HG02970 (cell line): ENCODE measurements around the gene IGF1R.
"Not testable (repeated sequence)": the region's sequence is repeated elsewhere in the genome, so short reads cannot be mapped to it uniquely, and the experiment has no call there.

Experiments used
- ATAC-seq: cut with Tn5 transposase; IDR thresholded peaks from one replicate; pipeline ENCODE4 v1.9.1; 2021; ENCODE audit warnings: mild to moderate bottlenecking, moderate library complexity, moderate number of reproducible peaks; ENCODE audit not compliant: unreplicated experiment, low FRiP score

IGF1R gene

DNA sequence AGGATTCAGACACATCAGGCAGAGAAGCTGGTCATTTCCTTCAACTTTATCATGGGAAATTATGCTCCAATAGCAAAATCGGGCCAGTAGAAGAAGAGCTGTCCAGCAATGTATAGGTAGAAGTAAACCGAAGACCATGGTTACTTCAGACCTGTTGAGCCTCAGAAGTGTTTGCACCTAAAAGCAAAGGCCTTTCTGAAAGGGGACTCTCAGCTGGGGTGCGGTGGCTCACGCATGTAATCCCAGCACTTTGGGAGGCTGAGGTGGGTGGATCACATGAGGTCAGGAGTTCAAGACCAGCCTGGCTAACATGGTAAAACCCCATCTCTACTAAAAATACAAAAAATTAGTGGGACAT, 316.8 kb downstream of the IGF1R start:
- ATAC-seq = not testable (repeated sequence)

DNA sequence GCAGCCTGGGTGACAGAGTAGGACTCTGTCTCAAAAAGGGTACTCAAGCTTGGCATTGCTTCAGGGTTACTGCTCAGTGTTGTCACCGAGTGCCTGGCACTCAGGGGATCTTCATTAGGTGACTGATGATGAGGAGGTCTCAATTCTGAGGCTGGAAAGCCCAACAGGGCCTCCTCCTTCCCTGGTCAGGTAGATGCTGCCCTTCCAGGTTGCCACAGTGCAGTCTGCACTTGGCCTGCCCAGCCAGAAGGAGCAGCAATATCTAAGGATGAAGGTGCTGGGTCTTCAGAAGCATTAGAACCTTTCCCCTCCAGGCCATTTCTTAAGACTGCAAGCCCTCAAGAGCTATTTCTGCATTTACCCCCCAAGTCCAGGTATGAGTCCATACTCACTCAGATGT, 317.3 kb downstream of the IGF1R start:
- no peak for ATAC-seq

DNA sequence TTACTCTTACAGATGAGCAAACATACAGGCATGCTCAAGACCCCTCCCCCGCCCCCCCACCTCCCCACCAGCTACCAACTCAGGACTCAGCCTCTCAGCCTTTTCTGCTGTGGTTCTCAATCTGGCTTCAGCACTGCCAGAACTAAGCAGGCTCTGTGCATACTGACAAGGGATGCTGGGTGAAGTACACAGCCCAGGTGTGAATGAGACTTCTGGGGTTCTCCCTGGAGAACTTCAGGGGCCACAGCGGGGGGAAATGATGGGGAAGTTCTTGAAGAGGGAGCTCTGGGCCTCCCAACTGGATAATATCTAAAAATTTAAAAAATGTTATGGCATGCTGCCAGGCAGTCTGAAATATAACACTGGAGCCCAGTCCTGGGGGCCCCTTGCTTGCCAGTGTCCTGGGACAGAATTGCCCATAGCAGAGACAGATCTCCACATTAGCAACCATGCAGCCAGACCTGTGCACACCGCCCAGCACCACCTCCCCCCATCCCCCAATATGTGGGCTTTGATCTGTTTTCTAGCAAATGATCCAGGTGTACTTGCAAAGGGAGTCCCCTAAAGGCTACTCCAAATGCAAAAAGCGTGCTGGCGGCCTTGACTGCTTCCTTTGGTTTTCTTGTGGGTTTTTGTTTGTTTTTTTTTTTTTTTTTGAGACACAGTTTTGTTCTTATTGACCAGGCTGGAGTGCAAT, 317.9 kb downstream of the IGF1R start:
- ATAC-seq = no peak

DNA sequence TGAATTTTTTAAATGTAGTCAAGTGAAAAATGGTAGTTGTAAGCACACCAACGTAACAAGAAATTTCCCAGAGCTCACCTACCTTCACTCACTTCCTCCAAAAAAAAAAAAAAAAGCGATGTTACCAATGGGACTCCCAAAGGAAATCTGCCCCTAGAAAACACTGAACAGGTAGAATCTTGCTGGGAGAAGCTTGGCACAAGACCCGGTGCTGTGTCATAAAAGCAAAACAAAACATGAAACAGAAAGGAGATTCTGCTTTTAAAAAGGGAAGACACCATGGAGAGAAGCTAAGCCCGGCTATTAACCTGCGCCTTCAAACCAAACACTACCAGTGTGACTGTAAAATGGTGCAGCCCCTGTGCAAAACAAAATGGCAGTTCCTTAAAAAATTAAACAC, 318.8 kb downstream of the IGF1R start:
- no peak for ATAC-seq

DNA sequence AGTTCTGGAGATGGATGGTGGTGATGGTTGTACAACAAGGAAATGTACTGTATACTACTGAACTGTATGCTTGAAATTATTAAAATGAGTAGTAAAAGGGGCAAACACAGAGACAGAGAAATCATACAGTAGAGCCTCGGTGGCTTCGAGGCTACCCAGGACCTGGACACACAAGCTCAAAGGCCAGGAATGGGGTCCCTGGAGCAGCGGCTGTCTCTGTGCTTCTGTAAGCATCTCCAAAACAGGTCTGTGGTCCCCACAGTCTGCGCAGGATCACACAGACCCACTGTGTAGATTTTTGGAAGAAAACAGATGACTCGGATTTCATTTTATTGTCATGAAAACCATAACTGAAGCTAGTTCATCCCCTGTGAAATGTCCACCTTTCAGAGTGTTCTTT, 319.6 kb downstream of the IGF1R start:
- no peak for ATAC-seq

DNA sequence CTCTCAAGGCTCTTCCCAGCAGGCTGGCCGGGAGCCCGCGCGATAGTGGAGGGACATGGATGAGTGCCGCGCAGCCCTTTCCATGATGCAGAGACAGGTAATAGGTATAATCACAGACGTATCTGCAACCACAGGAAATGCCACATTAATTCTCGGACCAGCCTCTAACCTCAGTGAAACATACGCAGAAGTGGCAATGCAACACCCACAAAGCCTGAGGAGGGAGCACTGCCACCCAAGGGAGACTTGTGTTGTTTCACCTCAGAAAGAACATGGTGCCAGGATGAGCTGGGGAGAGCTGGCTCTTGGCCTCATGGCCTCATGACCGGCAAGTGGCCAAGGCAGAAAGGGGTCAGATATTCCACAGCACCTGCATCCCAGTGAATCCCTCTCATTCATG, 320.2 kb downstream of the IGF1R start:
- ATAC-seq = no peak

DNA sequence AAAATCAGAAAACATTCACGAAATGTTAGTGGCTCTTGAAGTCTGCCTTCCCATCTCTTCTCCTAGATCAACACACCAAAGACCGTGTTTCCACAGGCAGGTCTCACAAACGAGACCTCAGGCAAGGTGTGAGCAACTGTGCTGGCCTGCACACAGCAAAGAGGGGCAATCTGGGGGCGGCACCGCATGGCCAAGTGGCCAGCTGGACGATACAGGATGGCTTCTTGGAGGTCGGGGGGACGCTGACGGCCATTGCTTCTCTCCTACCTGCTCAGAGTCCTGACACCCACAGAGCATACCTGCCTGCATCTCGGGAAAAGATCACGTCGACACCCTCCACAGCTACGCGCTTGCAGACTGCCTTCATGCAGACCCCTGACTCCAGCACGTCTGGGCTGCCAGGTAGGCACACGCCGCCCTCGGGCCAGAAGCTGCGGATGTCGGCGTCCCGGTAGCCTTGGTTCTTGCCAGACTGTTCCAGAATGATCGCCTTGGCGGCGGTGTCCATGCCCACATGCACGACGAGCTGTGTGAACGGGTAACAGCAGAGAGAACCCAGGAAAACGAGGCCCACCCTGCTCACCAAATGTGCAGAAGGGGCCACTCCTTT, 320.9 kb downstream of the IGF1R start:
- no peak for ATAC-seq

DNA sequence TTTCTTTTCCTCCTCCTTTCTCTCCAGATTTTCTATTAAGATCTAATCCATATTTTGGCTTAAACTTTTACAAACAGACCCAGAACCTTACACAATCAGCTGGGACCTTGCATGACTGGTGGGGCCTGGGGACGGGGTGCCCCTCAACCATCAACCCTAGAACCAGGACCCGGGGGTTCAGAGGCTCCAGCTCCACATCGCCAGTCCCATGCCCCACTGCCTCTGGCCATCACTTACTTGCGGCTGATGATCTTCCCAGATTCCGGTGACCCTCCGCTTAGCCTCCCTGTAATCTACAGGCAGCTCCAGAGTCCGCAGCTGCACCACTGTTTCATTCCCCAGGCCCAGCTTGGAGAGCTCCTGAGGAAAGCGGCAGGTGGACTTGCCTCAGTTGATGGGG, 322.5 kb downstream of the IGF1R start:
- no peak for ATAC-seq

DNA sequence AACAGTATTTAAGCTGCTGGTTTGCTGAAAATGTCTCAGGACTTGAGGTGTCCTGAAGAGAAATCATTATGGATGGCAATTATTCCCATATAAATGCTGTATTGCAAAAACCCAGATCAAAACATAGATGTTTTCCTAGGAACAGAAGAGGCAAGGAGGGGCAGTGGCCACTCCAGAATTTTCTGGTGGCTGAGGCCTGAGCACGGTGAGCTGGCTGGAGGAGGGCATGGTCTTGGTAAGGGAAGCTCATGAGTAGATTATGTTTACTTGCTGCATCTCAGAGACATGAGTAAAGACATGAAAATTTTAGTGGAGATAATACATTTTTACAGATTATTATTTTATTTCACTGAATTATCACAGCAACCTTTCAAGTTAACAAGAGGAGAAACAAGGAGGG, 328.2 kb downstream of the IGF1R start:
- no peak for ATAC-seq

DNA sequence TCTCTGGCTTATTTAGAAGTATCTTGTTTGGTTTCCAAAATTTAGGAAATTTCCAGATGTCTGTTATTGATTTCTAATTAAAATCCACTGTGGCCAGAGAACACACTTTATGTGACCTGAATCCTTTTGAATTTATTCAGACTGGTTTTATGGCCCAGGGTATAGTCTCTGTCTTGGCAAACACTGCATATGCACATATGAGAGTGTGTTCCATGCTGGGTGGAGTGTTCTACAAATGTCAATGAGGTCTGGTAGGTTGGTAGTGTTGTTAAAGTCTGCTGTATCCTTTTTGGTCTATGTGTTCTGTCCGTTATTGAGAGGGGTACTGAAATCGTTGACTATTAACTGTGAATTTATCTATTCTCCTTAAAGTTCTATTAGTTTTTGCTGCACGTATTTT, 329.1 kb downstream of the IGF1R start:
- ATAC-seq = no peak

DNA sequence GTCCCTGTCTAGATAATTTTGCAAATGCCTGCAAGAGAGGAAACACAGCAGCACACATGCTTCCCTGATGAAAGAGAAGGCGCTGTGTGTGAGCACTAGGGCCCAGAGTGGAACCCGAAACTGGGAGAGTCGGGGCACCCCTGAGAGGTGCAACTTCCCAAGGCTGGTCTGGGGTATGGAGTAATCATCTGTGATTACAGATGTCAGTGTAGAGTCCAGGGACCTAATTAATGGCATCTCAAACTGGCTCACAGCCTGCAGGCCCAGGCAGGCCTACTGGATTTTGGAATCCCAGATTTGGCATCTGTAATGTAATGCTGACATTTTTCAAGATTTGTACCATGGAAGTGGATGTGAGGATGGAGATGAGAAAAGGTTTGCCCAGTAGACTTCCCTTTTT, 329.8 kb downstream of the IGF1R start:
- ATAC-seq = no peak

DNA sequence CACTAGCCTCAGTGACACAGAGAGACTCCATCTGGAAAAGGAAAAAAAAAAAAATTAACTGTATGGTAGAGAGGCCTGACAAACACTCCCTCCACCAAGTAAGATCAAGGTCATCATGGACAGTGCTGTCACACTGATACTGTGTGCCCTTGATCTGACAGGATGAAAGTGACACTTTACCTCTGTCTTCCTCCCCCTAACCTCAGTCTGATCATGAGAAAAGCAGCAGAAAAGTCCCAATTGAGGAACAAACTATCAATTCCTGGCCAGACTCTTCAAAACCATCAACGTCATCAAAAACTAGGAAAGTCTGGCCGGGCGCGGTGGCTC, 332.5 kb downstream of the IGF1R start:
- ATAC-seq = no peak

DNA sequence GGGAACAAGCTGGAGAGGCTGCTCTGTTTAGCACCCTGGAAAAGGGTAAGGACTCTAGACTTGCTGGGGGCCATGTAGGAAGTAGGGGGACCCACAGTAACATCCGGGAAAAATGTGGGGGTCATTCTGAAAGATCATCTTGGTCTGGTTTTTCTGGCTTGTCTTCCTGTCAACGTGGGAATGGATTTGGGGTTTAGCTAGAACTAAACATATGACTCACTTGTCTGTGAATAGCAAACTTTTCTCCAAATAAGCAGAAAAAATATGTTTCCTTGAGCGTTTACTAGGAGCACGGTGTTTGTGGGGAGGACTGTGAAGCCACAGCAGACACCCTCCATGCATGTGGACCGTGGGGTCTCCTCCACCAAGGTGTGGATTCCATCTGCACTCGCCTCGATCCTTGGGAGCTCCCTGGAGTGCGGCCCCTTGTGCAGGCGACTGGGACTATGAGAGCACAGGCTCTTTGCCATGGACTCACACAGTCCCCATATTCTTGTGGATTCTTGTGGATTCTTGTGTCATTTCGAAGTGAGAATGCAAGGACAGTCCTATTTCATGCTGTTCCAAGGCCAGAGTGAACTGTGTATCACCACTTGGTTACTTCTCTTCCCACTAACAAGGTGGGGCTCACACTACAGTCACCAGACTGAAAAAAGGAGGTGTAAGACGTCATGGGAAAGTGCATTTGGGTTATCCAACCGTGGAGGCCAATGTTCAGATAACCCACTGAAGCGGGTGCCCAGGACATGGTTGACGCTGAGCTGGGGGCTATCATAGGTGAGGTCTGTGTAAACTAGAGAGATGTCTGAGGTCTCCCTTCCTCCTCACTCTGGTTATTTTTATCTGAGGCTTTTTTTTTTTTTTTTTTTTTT, 333.7 kb downstream of the IGF1R start:
- no peak for ATAC-seq

DNA sequence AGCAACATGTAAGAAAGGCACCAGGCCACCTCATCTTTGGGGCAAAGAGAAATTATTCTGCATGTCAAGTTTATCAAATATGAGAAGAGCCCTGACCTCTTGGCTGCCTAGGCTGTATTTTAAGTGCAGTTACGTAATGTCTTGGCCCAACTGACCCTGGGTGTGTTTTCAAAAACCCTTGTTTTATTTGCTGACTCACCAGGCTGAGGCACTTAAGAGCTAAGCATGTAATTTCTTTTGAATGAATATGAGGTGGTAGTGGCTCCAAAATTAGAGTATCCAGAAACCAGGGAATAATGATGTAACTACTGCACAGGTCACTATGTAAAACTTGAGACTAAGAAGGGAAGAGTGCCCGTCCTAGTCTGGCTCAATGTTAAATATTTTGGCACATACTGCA, 335.0 kb downstream of the IGF1R start:
- ATAC-seq = no peak

DNA sequence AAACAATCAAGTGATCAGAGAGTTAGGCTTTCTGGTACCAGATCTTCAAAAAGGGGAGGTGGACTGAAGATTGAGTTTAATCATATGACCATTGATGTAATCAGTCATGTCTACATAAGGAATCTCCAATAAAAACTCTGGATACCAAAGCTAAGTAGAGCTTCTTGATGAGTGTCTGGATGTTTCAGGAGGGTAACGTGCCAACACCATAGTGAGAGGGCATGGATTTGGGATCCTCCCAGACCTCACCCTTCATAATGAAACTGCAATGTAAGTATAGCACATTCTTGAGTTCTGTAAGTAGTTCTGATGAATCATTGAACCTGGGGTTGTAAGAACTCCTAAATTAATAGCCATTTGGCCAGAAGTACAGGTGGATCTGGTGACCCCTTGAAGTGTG, 337.9 kb downstream of the IGF1R start:
- ATAC-seq = no peak

DNA sequence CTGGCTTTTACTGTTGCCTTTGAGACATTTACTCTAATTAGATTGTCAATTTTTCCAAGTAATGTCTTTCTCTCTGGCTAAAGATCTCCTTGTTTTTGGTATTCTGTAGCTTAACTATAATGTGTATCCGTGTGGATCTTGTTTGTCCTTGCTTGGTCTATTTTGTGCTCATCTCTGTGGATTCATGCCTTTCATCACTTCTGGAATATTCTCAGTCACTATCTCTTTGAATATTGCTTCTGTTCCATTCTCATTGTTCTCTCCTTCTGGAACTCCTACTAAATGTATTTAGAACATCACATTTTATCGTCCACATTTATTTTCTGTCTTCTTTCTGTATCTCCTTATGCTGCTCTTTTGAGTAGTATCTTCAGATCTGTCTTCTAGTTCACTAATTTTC, 346.6 kb downstream of the IGF1R start:
- ATAC-seq = no peak

DNA sequence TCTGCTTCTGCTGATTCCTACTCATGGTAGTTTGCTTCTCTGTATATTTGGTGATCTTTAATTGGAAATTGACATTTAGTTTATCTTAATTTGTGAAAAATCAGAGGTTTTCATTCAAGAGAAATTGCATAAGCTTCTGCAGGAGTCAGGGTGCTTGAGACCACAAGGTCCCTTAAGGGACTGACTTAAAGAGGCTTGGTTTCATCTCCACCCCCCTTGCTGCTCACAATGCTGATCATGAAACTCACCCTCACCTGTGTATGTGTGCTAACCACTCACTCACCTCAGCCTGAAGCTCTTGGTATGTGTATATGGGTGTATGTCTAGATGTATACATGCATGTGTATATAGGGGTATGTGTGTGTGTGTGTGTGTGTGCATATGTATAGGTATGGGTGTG, 347.8 kb downstream of the IGF1R start:
- no peak for ATAC-seq

DNA sequence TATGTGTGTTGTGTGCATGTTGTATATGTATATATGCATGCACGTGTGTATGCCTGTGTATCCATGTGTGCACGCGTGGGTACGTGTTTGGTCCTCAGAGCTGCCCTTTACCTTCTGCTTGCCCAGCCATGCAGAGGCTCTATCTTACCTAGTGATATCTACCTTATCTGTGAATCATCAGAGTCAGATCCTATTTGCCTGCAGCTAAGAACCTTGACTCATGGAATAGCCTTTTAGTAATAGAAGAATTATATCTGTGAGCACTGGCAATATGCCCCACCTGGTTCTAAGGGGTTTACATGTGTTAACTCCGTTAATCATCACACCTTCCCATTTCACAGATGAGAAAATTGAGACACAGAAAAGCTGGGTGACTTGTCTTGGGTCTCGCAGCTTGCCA, 348.3 kb downstream of the IGF1R start:
- no peak for ATAC-seq

DNA sequence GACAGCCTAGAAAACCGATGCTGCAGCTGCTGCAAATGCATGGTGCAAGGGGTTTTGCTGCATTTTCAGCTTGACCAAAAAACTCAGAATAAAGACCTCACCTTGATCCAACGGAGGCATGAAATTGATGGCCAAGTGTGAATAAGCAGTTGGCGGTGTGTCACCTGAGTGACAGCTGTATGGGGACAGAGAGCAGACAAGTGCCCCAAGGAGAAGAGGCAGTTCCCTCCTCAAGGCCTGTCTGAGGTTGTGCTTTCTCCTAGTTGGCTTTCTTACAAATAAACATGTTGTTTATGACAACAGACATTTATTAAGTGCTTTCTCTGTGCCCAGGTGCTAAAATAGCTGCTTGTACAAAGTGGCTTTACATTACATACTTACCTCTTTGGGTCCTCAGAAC, 349.0 kb downstream of the IGF1R start:
- no peak for ATAC-seq

DNA sequence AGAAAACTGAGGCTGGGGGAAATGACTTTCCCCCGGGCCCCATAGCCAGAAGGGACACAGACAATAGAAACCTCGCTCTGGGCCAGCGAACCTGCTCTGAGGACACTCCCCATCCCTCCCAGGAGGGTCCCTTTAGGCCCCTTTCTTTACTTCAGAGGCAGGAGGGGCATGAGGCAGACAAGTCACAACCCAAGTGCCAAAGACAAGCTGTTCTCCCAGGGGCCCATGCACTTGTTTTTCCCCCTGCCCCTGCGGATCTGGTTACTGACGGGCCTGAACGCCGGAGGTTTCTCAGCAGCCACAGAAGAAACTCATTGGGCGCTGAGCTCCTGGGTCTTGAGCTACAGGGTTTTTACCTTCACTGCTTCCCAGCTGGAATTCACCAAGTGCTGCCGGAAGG, 349.4 kb downstream of the IGF1R start:
- ATAC-seq = no peak

DNA sequence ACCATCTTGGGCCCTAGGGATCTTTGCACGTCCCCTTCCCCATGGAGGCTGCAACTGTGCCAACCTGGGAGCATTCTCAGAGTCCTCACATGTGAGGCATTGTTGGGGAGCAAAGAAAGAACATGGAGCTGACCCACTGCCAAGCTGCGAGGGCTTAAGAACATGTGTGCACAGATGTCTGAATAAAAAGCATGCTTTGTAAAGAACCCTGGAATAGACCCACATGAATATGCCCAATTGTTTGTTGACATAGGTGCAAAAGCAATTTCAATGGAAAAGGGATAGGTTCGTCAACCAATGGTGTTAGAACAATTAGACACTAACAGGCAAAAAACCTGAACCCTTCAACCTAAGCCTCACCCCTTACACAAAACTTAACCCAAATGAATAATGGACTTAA, 349.9 kb downstream of the IGF1R start:
- no peak for ATAC-seq

DNA sequence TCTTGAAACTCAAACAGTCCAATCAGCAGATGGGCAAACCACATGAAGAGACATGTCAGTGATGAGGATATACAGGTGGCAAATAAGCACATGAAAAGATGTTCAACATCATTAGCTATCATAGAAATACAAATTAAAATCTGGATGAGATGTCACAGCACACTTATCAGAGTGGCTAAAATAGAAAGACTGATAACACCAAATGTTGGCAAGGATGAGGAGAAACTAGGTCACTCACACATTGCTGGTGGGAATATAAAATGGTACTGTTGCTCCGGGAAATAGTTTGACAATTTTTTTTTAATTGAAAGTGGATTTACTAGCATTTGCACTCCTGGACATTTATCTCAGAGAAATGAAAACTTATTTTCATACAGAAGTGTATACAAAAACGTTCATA, 350.9 kb downstream of the IGF1R start:
- no peak for ATAC-seq
